Measurements from ENCODE around the gene AAGAB.

Gene AAGAB

DNA sequence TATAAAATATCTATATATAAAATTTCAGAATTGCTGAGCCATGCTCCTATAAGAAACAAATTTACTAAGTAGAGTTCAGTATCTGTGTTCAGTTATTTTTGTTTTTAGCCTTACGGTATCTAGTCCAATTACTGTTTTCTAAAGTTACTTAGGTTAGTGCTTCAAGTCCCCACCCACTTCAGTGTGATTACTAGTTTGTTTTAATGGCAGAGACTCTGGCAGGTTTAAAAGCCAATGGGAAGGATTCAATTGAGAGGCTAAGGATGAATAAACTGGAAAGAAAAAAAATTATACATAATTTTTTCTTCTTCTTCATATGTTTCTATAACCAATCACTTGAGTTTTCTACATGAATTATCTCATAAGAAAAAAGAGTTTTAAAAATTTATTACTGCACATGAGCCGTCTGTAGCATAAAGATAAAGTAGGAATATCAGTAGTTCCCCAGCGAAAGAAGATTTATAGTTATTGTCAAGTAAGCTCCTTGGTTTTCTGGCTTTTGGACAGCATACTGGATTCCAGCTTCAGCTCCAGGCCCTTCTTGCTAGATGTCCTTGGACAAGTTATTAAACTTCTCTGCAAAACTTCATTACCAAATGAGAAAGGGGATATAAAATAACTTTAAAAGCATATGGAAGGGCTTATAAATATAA, 46.8 kb downstream of the AAGAB start:
- Histone ChIP-seq H3K27ac (ENCODE audit: extremely low read depth, low read depth, low read length) (no peak overlapping the region), H3K36me3 (ENCODE audit: control insufficient read depth in 2 of 2, insufficient read depth in 1 of 2, low read length in 2 of 2) (peaks cover 5 to 49% of the 10 kb centered on the region in 2 experiments; a peak in 2 of 3 replicates), H3K9me3 (ENCODE audit: control insufficient read depth, insufficient read depth, low read depth, low read length) (no peaks in the 10 kb centered on the region), H3K4me3 (ENCODE audit: low read depth, low read length) (no peak overlapping the region), H3K4me1 (ENCODE audit: control insufficient read depth, insufficient read depth, low read length) (no peaks in the 10 kb centered on the region)
- TF ChIP-seq ZNF324 (tag by site-specific recombination; IDR thresholded peaks at IDR 0.05), result no peak
- no peak for TF ChIP-seq ZBTB48 (tag by site-specific recombination; IDR thresholded peaks at IDR 0.05)
- TF ChIP-seq ZNF529 (tag by site-specific recombination; IDR thresholded peaks at IDR 0.05; ENCODE audit: insufficient replicate concordance), result no peak
- TF ChIP-seq ZNF24 (tag by site-specific recombination; IDR thresholded peaks at IDR 0.05), result no peak
- TF ChIP-seq, protein P1, sequence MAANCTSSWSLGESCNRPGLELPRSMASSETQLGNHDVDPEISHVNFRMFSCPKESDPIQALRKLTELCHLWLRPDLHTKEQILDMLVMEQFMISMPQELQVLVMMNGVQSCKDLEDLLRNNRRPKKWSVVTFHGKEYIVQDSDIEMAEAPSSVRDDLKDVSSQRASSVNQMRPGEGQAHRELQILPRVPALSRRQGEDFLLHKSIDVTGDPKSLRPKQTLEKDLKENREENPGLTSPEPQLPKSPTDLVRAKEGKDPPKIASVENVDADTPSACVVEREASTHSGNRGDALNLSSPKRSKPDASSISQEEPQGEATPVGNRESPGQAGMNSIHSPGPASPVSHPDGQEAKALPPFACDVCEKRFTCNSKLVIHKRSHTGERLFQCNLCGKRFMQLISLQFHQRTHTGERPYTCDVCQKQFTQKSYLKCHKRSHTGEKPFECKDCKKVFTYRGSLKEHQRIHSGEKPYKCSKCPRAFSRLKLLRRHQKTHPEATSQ (tag by site-specific recombination; IDR thresholded peaks at IDR 0.05), result no peak
- TF ChIP-seq WT1 (tag by site-specific recombination; IDR thresholded peaks at IDR 0.05), result no peak
- TF ChIP-seq ZNF473 (tag by site-specific recombination; IDR thresholded peaks at IDR 0.05), result no peak
- TF ChIP-seq ZNF621 (tag by site-specific recombination; IDR thresholded peaks at IDR 0.05), result no peak
- no peak for TF ChIP-seq ZNF248 (tag by site-specific recombination; IDR thresholded peaks at IDR 0.05)
- no peak for TF ChIP-seq ZNF274 (IDR thresholded peaks at IDR 0.05; ENCODE audit: low read length)
- TF ChIP-seq ZNF274 (tag by site-specific recombination; IDR thresholded peaks at IDR 0.05; ENCODE audit: borderline replicate concordance), result no peak
- no peak for TF ChIP-seq ZFP69B (tag by site-specific recombination; IDR thresholded peaks at IDR 0.05)
- TF ChIP-seq, protein P2, sequence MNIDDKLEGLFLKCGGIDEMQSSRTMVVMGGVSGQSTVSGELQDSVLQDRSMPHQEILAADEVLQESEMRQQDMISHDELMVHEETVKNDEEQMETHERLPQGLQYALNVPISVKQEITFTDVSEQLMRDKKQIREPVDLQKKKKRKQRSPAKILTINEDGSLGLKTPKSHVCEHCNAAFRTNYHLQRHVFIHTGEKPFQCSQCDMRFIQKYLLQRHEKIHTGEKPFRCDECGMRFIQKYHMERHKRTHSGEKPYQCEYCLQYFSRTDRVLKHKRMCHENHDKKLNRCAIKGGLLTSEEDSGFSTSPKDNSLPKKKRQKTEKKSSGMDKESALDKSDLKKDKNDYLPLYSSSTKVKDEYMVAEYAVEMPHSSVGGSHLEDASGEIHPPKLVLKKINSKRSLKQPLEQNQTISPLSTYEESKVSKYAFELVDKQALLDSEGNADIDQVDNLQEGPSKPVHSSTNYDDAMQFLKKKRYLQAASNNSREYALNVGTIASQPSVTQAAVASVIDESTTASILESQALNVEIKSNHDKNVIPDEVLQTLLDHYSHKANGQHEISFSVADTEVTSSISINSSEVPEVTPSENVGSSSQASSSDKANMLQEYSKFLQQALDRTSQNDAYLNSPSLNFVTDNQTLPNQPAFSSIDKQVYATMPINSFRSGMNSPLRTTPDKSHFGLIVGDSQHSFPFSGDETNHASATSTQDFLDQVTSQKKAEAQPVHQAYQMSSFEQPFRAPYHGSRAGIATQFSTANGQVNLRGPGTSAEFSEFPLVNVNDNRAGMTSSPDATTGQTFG (tag by site-specific recombination; IDR thresholded peaks at IDR 0.05; ENCODE audit: borderline replicate concordance), result no peak
- no peak for TF ChIP-seq ZFP41 (tag by site-specific recombination; IDR thresholded peaks at IDR 0.05; ENCODE audit: borderline replicate concordance)
- ChIA-PET POLR2A (interaction anchor here (1.3 kb wide), 1 partner anchor 142 kb away, joined by 3 read pairs; the partner anchor contains the start of gene SMAD3), CTCF (no interaction called here)

DNA sequence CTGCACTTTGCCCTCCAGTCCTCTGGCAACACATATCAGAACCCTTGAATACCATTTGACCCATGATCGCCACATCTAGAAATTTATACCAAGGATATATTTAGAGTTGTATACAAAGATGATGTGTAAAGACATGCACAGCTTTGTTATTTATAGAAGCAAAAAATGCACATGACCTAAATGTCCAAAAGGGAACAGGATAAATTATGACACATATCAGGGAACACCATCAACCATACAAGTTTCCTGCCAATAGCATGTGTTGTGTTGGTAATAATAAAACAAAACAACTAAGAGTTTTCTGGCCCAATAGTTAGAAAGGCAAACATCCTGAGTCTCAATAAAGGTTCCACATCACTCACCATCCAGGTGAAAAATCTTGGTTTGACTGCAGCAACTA, 51.5 kb downstream of the AAGAB start:
- no peak overlapping the region for H3K27ac ChIP-seq (ENCODE audit: extremely low read depth, low read depth, low read length)
- no peak overlapping the region for H3K4me3 ChIP-seq (ENCODE audit: low read depth, low read length)
- H3K9me3 ChIP-seq (ENCODE audit: control insufficient read depth, insufficient read depth, low read depth, low read length), result no peaks in the 10 kb centered on the region
- TF ChIP-seq GLIS1 (tag by site-specific recombination; IDR thresholded peaks at IDR 0.05), result no peak
- TF ChIP-seq, protein P1 (tag by site-specific recombination; IDR thresholded peaks at IDR 0.05), result no peak
- no peak for TF ChIP-seq ZNF155 (tag by site-specific recombination; IDR thresholded peaks at IDR 0.05)
- TF ChIP-seq KLF1 (tag by site-specific recombination; IDR thresholded peaks at IDR 0.05), result no peak
- TF ChIP-seq SCRT2 (tag by site-specific recombination; IDR thresholded peaks at IDR 0.05), result 0 out of 2 replicates have a peak, but pooled peaks have one; percentile 3
- H3K4me1 ChIP-seq (ENCODE audit: control insufficient read depth, insufficient read depth, low read length), result no peaks in the 10 kb centered on the region
- CTCF ChIA-PET, result interaction anchor here (0.7 to 0.8 kb wide), 2 partner anchors 18 to 19 kb away, joined by 3 read pairs; no protein-coding TSS in a partner anchor
- POLR2A ChIA-PET, result no interaction called here
- H3K36me3 ChIP-seq (ENCODE audit: control insufficient read depth in 2 of 2, insufficient read depth in 1 of 2, low read length in 2 of 2), result peaks cover 5 to 62% of the 10 kb centered on the region in 2 experiments; a peak in 2 of 3 replicates
